ENCODE measurements around the gene ALX3. TPM values are rescaled to one million over a fixed set of nuclear protein-coding genes. Genes with fewer than 3 reads are reported as not detected.
A peak's percentile ranks its signal among the peaks of the same experiment; 100 is the strongest.

Gene ALX3
- total RNA-seq, 2 donors from 2014 or later: not detected

DNA sequence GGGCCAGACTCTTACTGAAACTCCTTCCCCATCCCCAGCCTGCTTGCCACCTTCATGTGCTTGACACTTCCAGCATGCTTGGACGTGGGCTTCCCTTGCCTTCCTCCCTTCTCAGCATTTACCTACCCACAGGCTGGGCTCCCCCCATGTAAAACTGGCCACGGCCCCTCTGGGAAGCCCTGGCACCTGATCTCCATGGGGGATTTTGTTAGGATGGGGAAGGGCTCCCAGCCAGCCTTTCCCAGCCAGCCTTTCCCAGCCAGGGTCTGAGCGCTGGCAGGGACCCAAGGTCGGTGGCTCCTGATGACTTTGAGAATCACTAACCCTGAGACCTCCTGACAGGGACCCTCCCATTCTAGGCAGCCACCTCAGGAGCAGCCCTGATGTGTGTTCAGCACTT is 6.7 kb downstream of the ALX3 start:
- Mint-ChIP-seq H3K9me3 (no peaks in the 10 kb centered on the region), H3K36me3 (ENCODE audit: low read depth) (peaks cover 20% of the 10 kb centered on the region), H3K27me3 (peaks cover 17% of the 10 kb centered on the region), H3K4me1 (peaks cover 10% of the 10 kb centered on the region), H3K4me3 (no peak overlapping the region), H3K27ac (no peak overlapping the region)
- ATAC-seq (replicated peaks): no peak

DNA sequence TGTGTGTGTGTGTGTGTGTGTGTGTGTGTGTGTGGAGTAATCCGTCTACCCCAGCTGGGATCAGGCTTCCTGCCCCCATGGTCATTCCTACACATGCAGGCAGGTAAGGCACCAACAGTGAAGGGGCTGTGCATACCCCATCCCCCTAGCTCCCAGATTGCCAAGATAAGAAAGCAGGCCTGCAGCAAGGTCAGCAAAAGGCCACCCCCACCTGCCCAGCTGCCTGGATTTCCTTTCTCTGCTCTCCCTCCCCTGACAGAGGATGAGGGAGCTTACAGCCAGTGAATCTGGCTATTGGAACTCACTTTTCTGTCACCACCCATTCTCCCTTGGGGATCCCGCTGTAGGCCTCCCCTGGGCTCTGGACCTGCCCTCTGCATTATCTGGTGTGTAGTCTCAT is 7.9 kb downstream of the ALX3 start:
- H3K4me1 Mint-ChIP-seq: peaks cover 4% of the 10 kb centered on the region
- no peaks in the 10 kb centered on the region for H3K9me3 Mint-ChIP-seq
- no peak for ATAC-seq (replicated peaks)
- no peak overlapping the region for H3K27ac Mint-ChIP-seq
- H3K4me3 Mint-ChIP-seq: no peak overlapping the region
- H3K27me3 Mint-ChIP-seq: peaks cover 11% of the 10 kb centered on the region
- peaks cover 23% of the 10 kb centered on the region for H3K36me3 Mint-ChIP-seq (ENCODE audit: low read depth)

DNA sequence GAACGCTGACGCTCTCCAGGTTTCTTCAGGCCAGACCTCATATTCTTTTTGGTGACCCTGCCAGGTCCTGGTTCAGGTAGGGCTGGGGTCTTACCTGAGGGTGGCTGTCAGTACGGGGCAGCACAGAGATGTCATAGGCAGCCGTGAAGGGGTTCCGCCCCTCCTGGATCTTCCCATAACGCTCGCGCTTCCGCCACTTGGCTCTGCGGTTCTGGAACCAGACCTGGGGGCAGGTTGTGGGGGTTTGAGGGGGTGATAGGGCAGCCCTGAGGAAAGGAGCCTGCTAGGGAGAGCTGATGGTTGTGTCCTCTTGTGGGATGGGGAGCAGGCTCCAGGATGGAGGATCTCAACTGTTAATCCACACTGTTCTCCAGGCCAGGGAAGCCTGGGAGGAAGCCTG is 9.1 kb downstream of the ALX3 start:
- peaks cover 35% of the 10 kb centered on the region for H3K36me3 Mint-ChIP-seq (ENCODE audit: low read depth)
- no peak for ATAC-seq (replicated peaks)
- H3K27me3 Mint-ChIP-seq: peaks cover 3% of the 10 kb centered on the region
- H3K4me1 Mint-ChIP-seq: peaks cover 4% of the 10 kb centered on the region
- H3K9me3 Mint-ChIP-seq: no peaks in the 10 kb centered on the region
- no peak overlapping the region for H3K4me3 Mint-ChIP-seq
- H3K27ac Mint-ChIP-seq: no peak overlapping the region

DNA sequence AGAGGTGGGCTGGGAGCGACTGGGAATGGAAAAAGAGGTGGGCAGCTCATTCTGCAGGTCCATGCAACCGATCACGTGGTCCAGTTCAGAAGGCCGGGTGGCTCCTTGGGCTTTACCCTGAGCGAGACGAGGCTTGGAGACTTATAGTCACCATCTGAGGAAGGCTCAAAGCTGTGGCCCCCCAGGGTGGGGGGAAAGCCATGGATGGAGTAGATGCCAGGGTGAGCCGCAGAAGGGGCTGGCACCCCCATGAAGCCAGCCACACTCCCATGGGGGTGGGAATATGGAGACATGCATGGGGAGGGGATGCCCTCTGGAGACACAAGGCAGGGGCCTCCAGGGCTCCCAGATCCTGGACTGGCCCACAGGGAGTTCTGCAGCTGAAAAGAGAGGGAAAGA is 9.8 kb downstream of the ALX3 start:
- H3K4me3 Mint-ChIP-seq: no peak overlapping the region
- no peak overlapping the region for H3K27ac Mint-ChIP-seq
- H3K36me3 Mint-ChIP-seq (ENCODE audit: low read depth): peaks cover 42% of the 10 kb centered on the region
- no peak for ATAC-seq (replicated peaks)
- no peaks in the 10 kb centered on the region for H3K27me3 Mint-ChIP-seq
- H3K9me3 Mint-ChIP-seq: no peaks in the 10 kb centered on the region
- H3K4me1 Mint-ChIP-seq: peaks cover 4% of the 10 kb centered on the region

GRCh38 chr1:110060034-110060661 is 10.3 kb downstream of the ALX3 start:
- H3K9me3 Mint-ChIP-seq: no peaks in the 10 kb centered on the region
- peaks cover 47% of the 10 kb centered on the region for H3K36me3 Mint-ChIP-seq (ENCODE audit: low read depth)
- ATAC-seq (replicated peaks): peak; percentile 86
- H3K4me1 Mint-ChIP-seq: peaks cover 4% of the 10 kb centered on the region
- H3K4me3 Mint-ChIP-seq: no peak overlapping the region
- H3K27ac Mint-ChIP-seq: peak overlapping the region; percentile 7
- no peaks in the 10 kb centered on the region for H3K27me3 Mint-ChIP-seq

- no peaks in the 10 kb centered on the region for H3K27me3 Mint-ChIP-seq
- H3K9me3 Mint-ChIP-seq: no peaks in the 10 kb centered on the region
- ATAC-seq (replicated peaks): no peak
- peaks cover 4% of the 10 kb centered on the region for H3K4me1 Mint-ChIP-seq
- no peak overlapping the region for H3K4me3 Mint-ChIP-seq
- peaks cover 56% of the 10 kb centered on the region for H3K36me3 Mint-ChIP-seq (ENCODE audit: low read depth)
- no peak overlapping the region for H3K27ac Mint-ChIP-seq
These were observed 11.2 kb downstream of the ALX3 start for GRCh38 chr1:110059133-110059863.

- Mint-ChIP-seq H3K27ac (peak overlapping the region; percentile 42), H3K4me3 (no peak overlapping the region), H3K27me3 (no peaks in the 10 kb centered on the region), H3K9me3 (no peaks in the 10 kb centered on the region), H3K4me1 (peaks cover 4% of the 10 kb centered on the region), H3K36me3 (ENCODE audit: low read depth) (peaks cover 63% of the 10 kb centered on the region)
- ATAC-seq (replicated peaks): no peak
These were observed 11.9 kb downstream of the ALX3 start for GRCh38 chr1:110058591-110058990.

GRCh38 chr1:110057963-110058518 is 12.4 kb downstream of the ALX3 start:
- Mint-ChIP-seq H3K27ac (peak overlapping the region; percentile 42), H3K9me3 (no peaks in the 10 kb centered on the region), H3K4me1 (peaks cover 4% of the 10 kb centered on the region), H3K27me3 (no peaks in the 10 kb centered on the region), H3K36me3 (ENCODE audit: low read depth) (peaks cover 68% of the 10 kb centered on the region), H3K4me3 (no peak overlapping the region)
- ATAC-seq (replicated peaks): no peak

- no peak for ATAC-seq (replicated peaks)
- peaks cover 4% of the 10 kb centered on the region for H3K4me1 Mint-ChIP-seq
- H3K27me3 Mint-ChIP-seq: no peaks in the 10 kb centered on the region
- H3K9me3 Mint-ChIP-seq: no peaks in the 10 kb centered on the region
- no peak overlapping the region for H3K27ac Mint-ChIP-seq
- no peak overlapping the region for H3K4me3 Mint-ChIP-seq
- peaks cover 81% of the 10 kb centered on the region for H3K36me3 Mint-ChIP-seq (ENCODE audit: low read depth)
These were observed 13.7 kb downstream of the ALX3 start for GRCh38 chr1:110056776-110057175.

GRCh38 chr1:110056285-110056683 is 14.2 kb downstream of the ALX3 start:
- Mint-ChIP-seq H3K27ac (no peak overlapping the region), H3K9me3 (no peaks in the 10 kb centered on the region), H3K36me3 (ENCODE audit: low read depth) (peaks cover 86% of the 10 kb centered on the region), H3K27me3 (no peaks in the 10 kb centered on the region), H3K4me1 (peaks cover 4% of the 10 kb centered on the region), H3K4me3 (no peak overlapping the region)
- no peak for ATAC-seq (replicated peaks)

DNA sequence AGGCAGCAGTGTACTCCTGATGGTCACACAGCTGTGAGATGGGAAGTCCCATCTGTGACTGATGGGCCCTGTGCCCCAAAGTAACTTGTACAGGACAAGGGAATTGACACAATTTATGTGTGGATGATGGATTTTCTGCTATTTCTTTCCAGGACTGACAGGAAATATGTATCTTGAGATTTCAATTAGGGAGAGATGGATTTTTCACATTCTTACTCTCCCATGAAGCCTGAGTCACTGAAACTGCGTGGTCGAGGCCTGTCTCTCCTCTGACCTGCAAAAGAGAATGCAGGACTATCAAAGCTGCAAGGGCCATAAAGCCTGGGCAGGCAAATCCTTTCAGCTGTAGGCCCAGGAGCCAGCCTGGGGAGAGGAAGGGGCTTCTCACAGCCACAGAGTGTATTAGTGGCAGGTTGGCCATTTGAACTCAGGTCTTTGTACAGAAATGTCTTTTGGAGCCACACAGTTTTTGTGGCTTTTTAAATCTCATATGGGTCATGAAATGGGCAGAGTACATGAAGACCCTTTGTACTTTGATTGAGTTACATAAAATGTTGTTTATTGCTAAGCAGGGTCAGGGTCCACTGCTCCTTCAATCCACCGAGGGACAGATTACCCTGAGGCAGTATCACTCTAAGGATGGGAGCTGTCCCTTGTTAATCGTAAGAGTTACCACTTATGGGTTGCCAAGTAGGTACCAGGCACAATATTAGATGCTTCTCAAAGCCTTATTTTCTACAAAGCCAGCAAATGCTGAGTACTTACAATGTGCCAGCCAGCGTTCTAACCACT is 14.8 kb downstream of the ALX3 start:
- Mint-ChIP-seq H3K27ac (no peak overlapping the region), H3K4me1 (peaks cover 4% of the 10 kb centered on the region), H3K4me3 (no peak overlapping the region), H3K36me3 (ENCODE audit: low read depth) (peaks cover 92% of the 10 kb centered on the region), H3K9me3 (no peaks in the 10 kb centered on the region), H3K27me3 (no peaks in the 10 kb centered on the region)
- ATAC-seq (replicated peaks): no peak

- Mint-ChIP-seq H3K27ac (no peak overlapping the region), H3K4me1 (no peaks in the 10 kb centered on the region), H3K4me3 (no peak overlapping the region), H3K36me3 (ENCODE audit: low read depth) (peaks cover 97% of the 10 kb centered on the region), H3K9me3 (no peaks in the 10 kb centered on the region), H3K27me3 (no peaks in the 10 kb centered on the region)
- ATAC-seq (replicated peaks): peak; percentile 82
These were observed 16.7 kb downstream of the ALX3 start for GRCh38 chr1:110053552-110054428.

- H3K27me3 Mint-ChIP-seq: no peaks in the 10 kb centered on the region
- no peaks in the 10 kb centered on the region for H3K4me1 Mint-ChIP-seq
- H3K9me3 Mint-ChIP-seq: no peaks in the 10 kb centered on the region
- no peak overlapping the region for H3K4me3 Mint-ChIP-seq
- no peak for ATAC-seq (replicated peaks)
- H3K27ac Mint-ChIP-seq: no peak overlapping the region
- H3K36me3 Mint-ChIP-seq (ENCODE audit: low read depth): peaks cover 100% of the 10 kb centered on the region
These were observed 19.2 kb downstream of the ALX3 start for GRCh38 chr1:110051262-110051648.
